ENCODE measurements around the gene BACH2. TPM values are rescaled to one million over a fixed set of nuclear protein-coding genes. Genes with fewer than 3 reads are reported as not detected.
A peak's percentile ranks its signal among the peaks of the same experiment; 100 is the strongest.

Gene BACH2
- polyA plus RNA-seq, 1 donor from 2014 or later = 45.5 TPM

GRCh38 chr6:90297867-90298381, 1.3 kb upstream of the BACH2 start:
- Histone ChIP-seq H4K20me1 (ENCODE audit: insufficient read depth) (peaks cover 6% of the 10 kb centered on the region), H3K9me3 (ENCODE audit: low read length) (no peaks in the 10 kb centered on the region), H3K4me2 (ENCODE audit: low read length) (no peak overlapping the region), H3K9me2 (ENCODE audit: insufficient read depth, low read length) (no peaks in the 10 kb centered on the region), H3K4me3 (ENCODE audit: low read length) (peak overlapping the region; percentile 72), H2AFZ (ENCODE audit: low read depth, low read length) (no peak overlapping the region), H3K79me2 (replicated peaks; ENCODE audit: insufficient read depth, low read length) (peaks cover 30% of the 10 kb centered on the region), H3K27me3 (ENCODE audit: insufficient read depth, low read depth, low read length) (no peaks in the 10 kb centered on the region), H3K9ac (ENCODE audit: low read length) (peak overlapping the region; percentile 95), H3F3A (ENCODE audit: insufficient read depth, low read length, poor library complexity, severe bottlenecking) (peaks cover 5% of the 10 kb centered on the region), H3K27ac (ENCODE audit: low read length) (peak overlapping the region; percentile 86), H3K36me3 (ENCODE audit: insufficient read depth, low read length) (no peaks in the 10 kb centered on the region)
- TF ChIP-seq EZH2 (IDR thresholded peaks at IDR 0.05; ENCODE audit: borderline replicate concordance, insufficient read depth, low read length, poor library complexity, severe bottlenecking) (no peak), REST (IDR thresholded peaks at IDR 0.05; ENCODE audit: borderline replicate concordance) (no peak), SMC3 (conservative IDR thresholded peaks at IDR 0.05; ENCODE audit: poor library complexity) (no peak), EP300 (conservative IDR thresholded peaks at IDR 0.05; ENCODE audit: poor library complexity, severe bottlenecking) (no peak), POLR2AphosphoS5 (IDR thresholded peaks at IDR 0.05) (no peak), MXI1 (conservative IDR thresholded peaks at IDR 0.05; ENCODE audit: poor library complexity, severe bottlenecking) (no peak), RAD21 (conservative IDR thresholded peaks at IDR 0.05) (no peak), TAF1 (IDR thresholded peaks at IDR 0.05; ENCODE audit: low read depth) (no peak)
- TF ChIP-seq, protein P1, sequence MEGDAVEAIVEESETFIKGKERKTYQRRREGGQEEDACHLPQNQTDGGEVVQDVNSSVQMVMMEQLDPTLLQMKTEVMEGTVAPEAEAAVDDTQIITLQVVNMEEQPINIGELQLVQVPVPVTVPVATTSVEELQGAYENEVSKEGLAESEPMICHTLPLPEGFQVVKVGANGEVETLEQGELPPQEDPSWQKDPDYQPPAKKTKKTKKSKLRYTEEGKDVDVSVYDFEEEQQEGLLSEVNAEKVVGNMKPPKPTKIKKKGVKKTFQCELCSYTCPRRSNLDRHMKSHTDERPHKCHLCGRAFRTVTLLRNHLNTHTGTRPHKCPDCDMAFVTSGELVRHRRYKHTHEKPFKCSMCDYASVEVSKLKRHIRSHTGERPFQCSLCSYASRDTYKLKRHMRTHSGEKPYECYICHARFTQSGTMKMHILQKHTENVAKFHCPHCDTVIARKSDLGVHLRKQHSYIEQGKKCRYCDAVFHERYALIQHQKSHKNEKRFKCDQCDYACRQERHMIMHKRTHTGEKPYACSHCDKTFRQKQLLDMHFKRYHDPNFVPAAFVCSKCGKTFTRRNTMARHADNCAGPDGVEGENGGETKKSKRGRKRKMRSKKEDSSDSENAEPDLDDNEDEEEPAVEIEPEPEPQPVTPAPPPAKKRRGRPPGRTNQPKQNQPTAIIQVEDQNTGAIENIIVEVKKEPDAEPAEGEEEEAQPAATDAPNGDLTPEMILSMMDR (IDR thresholded peaks at IDR 0.05; ENCODE audit: poor library complexity, severe bottlenecking) = no peak

DNA sequence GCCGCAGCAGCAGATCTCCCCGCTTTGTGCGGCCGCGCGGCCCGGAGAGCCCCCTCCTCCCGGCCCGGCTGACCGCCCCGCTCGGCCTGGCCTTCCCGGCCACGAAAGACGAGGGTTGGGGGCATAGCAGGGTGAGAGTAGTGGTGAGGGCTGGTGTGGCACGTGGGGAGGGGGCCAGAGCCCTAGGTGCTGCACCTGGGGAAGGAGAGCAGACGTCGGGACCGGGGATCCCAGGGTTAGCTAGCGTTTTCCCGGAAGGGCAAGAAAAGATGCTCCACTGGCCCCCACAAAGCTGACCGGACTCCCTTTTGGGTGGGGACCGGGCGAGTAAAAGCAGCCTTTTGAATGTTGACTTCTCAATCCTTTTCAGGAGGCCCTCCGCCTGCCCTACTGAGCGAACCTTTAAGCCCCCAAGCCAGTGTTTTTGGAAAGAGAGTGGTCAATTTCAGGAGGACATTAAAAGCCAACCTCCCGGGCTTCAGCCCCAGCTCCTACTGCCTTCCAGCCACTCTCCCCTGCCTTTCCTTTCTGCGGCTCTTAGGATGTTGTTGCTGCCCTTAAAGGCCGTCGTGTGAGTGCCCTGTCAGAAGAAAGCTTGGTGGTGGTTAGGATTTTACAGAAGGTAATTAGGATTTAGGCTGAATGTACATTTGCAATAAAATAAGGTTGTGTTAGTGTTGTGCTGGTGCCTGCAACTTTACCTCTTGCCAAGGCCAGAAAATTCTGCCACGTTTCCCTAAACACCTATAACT, 648 bp upstream of the BACH2 start:
- Histone ChIP-seq H4K20me1 (ENCODE audit: insufficient read depth) (peaks cover 6% of the 10 kb centered on the region), H3K9ac (ENCODE audit: low read length) (peak overlapping the region; percentile 95), H3K36me3 (ENCODE audit: insufficient read depth, low read length) (no peaks in the 10 kb centered on the region), H3K9me2 (ENCODE audit: insufficient read depth, low read length) (no peaks in the 10 kb centered on the region), H3K27me3 (ENCODE audit: insufficient read depth, low read depth, low read length) (no peaks in the 10 kb centered on the region), H3K27ac (ENCODE audit: low read length) (peak overlapping the region; percentile 86), H3F3A (ENCODE audit: insufficient read depth, low read length, poor library complexity, severe bottlenecking) (peaks cover 6% of the 10 kb centered on the region), H3K79me2 (replicated peaks; ENCODE audit: insufficient read depth, low read length) (peaks cover 36% of the 10 kb centered on the region), H3K4me2 (ENCODE audit: low read length) (peak overlapping the region; percentile 56), H2AFZ (ENCODE audit: low read depth, low read length) (peak overlapping the region; percentile 36), H3K9me3 (ENCODE audit: low read length) (no peaks in the 10 kb centered on the region), H3K4me3 (ENCODE audit: low read length) (peak overlapping the region; percentile 72)
- TF ChIP-seq EZH2 (IDR thresholded peaks at IDR 0.05; ENCODE audit: borderline replicate concordance, insufficient read depth, low read length, poor library complexity, severe bottlenecking) = no peak
- no peak for TF ChIP-seq MXI1 (conservative IDR thresholded peaks at IDR 0.05; ENCODE audit: poor library complexity, severe bottlenecking)
- no peak for TF ChIP-seq RAD21 (conservative IDR thresholded peaks at IDR 0.05)
- no peak for TF ChIP-seq EP300 (conservative IDR thresholded peaks at IDR 0.05; ENCODE audit: poor library complexity, severe bottlenecking)
- TF ChIP-seq SMC3 (conservative IDR thresholded peaks at IDR 0.05; ENCODE audit: poor library complexity) = peak; percentile 47
- TF ChIP-seq POLR2AphosphoS5 (IDR thresholded peaks at IDR 0.05) = no peak
- TF ChIP-seq, protein P1 (IDR thresholded peaks at IDR 0.05; ENCODE audit: poor library complexity, severe bottlenecking) = no peak
- TF ChIP-seq REST (IDR thresholded peaks at IDR 0.05; ENCODE audit: borderline replicate concordance) = no peak
- TF ChIP-seq TAF1 (IDR thresholded peaks at IDR 0.05; ENCODE audit: low read depth) = no peak
